H1 (cell line): ENCODE measurements around the gene NOM1. TPM values are rescaled to one million over a fixed set of nuclear protein-coding genes. Genes with fewer than 3 reads are reported as not detected.

Experiments used
- BACH1 ChIP-seq: IDR thresholded peaks from 2 replicates; pipeline ENCODE4 v1.6.1; 2012; ENCODE audit warnings: low read length, improper control_type of control experiment
- CHD2 ChIP-seq: IDR thresholded peaks from 2 replicates; pipeline ENCODE4 v1.6.1; 2012; ENCODE audit warnings: low read length, improper control_type of control experiment
- E2F6 ChIP-seq: IDR thresholded peaks from 2 replicates; pipeline ENCODE4 v1.6.1; 2012; ENCODE audit warnings: inconsistent platforms
- EGR1 ChIP-seq: IDR thresholded peaks from 2 replicates; pipeline ENCODE4 v1.6.1; 2011; ENCODE audit warnings: low read depth, low read length, borderline replicate concordance
- EZH2 ChIP-seq: fragments of 200-600 bp; sonication (generic); IDR thresholded peaks from 2 replicates; pipeline ENCODE4 v1.7.1; 2012; ENCODE audit warnings: low read depth, mild to moderate bottlenecking, moderate library complexity, low read length, inconsistent platforms; ENCODE audit not compliant: severe bottlenecking
- HDAC2 ChIP-seq, 2 experiments: fragments of 300-600 bp in 1 of 2; sonication (generic) in 1 of 2; IDR thresholded peaks; 2 replicates each; pipeline ENCODE4 v1.6.1; 2011 to 2012; ENCODE audit warnings: low read depth in 2 of 2, low read length in 2 of 2, mild to moderate bottlenecking in 2 of 2, moderate library complexity in 2 of 2, borderline replicate concordance in 1 of 2, inconsistent platforms in 1 of 2
- SP2 ChIP-seq: IDR thresholded peaks from 2 replicates; pipeline ENCODE4 v1.6.1; 2012; ENCODE audit warnings: mild to moderate bottlenecking, low read length, inconsistent platforms
- TAF1 ChIP-seq: IDR thresholded peaks from 2 replicates; pipeline ENCODE4 v1.6.1; 2011; ENCODE audit warnings: mild to moderate bottlenecking, low read depth, low read length
- ZNF274 ChIP-seq: IDR thresholded peaks from 2 replicates; pipeline ENCODE4 v1.7.0; 2012; ENCODE audit warnings: low read length, borderline replicate concordance; ENCODE audit errors: extremely low read depth
- polyA plus RNA-seq, 7 experiments: library from polyadenylated mRNA; depleted of rRNA in 3 of 7; stranded (reverse) in 5 of 7; unstranded in 2 of 7; fragments of >200 nt in 5 of 7; fragments of 200-250 nt in 2 of 7; gene quantifications; 1 replicate in 5 of 7; 2 replicates in 1 of 7; 4 replicates in 1 of 7; pipeline versions ENCODE4 v1.2.1 to v1.2.3, GENCODE V29; 2011 to 2013; ENCODE audit warnings: missing spikeins in 2 of 7, mixed read lengths in 2 of 7
- total RNA-seq: library from RNA; stranded (reverse); fragmentation: NEBNext Ultra II Directional; extraction: Animal tissue kit (Norgen Biotek cat#: 25700); gene quantifications from 2 replicates; pipeline ENCODE4 v1.2.1, GENCODE V29; 2021

NOM1 gene
- total and polyA plus RNA-seq, 2 of the 8 experiments (the other 6 are each of a cell fraction or from before 2014, with no cell fraction given) = 10.6 to 29.1 TPM

DNA sequence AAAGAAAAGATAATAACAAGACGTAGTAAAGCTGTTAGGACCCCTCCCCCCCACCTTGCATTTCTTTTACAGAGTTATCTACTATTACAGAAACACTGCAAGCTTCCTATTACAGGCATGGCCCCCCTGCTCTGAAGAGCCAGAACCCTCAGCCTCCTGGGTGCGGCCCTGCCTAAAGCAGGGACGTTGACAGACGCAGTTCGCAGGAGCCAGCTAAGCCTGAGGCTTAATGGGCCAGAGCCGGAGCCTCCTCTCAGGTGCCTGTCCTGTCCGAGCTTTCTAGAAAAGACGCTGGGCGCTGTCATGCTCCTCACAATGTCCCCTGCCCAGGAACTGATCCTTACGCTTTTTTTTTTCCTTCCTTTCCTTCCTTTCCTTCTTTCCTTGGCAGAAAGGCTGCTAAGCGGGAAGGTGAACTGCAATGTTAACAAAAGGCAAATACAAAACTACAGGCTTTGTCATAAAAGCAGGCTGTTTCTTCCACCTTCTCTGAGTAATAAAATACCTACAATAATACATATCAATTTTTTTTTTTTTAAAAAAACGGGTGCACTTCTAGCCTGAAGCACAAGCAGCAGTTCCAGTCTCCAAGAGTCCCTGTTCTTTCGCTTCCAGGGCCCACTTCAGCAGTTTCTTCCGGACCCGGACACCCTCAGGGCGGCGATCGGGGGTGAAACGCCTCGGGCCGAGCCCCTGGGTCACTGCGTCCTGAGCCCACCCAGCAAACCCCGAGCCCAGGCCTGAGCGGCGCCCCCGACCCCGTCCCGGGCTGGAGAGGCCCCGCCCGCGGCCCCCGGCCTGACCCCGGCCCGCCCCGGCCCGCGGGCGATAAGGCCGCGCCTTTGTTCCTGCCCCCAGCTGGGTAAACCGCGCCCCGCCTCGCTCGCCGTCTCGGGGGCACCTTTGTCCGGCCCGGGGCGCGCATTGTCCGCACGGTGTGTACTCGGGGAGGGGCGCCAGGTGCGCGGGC is 49.8 kb downstream of the NOM1 start (continued):
- no peak for TF ChIP-seq HDAC2 (IDR thresholded peaks at IDR 0.05; ENCODE audit: borderline replicate concordance in 1 of 2, low read depth in 2 of 2, low read length in 2 of 2)
- no peak for TF ChIP-seq EGR1
- no peak for TF ChIP-seq E2F6
- no peak for TF ChIP-seq BACH1
- TF ChIP-seq TAF1 = no peak
- TF ChIP-seq EZH2 = peak; percentile 71
- TF ChIP-seq ZNF274 = no peak
- TF ChIP-seq SP2 = no peak
- no peak for TF ChIP-seq CHD2
